NCI-H82 treated with DMSO at 0.1 percent for 48 hours (cell line): ENCODE data around the gene MAP7.
"Not testable (repeated sequence)": the region's sequence is repeated elsewhere in the genome, so short reads cannot be mapped to it uniquely, and the experiment has no call there.

Source experiments
- DNase-seq: peaks from one replicate; lab custom pipeline; 2025; ENCODE audit not compliant: unreplicated experiment; lab: John Stamatoyannopoulos, UW

The MAP7 gene

DNA sequence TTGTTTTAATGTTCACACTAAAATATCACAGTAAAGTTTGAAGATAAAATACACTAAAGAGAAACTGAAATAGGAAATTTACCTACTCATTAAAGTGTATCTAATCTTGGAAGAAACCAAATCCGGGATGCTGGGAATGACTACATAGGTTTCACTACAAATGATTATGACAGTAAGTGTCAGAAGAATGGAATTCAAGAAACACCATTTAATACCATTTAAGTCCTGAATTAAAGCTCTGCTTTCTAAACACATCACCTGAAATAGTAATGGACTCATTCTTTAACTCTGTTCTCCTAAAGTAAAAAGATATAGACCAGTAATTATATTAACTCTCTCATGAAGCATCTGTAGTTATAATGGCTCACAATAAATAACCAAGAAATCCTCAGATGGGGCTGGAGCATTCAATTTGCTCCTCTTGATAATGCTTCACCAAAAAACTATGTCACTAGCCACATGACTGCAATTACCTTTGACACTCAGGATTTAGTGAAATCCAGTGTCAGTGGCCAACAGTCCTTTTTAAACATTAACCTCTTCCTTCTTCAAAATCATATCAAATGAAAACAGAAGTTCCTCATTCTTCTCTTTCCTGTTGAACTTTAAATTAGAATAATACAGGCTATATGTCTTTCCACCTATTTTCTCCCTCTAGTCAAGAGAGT lies 41.4 kb downstream of the MAP7 start:
- DNase-seq = no peak

DNA sequence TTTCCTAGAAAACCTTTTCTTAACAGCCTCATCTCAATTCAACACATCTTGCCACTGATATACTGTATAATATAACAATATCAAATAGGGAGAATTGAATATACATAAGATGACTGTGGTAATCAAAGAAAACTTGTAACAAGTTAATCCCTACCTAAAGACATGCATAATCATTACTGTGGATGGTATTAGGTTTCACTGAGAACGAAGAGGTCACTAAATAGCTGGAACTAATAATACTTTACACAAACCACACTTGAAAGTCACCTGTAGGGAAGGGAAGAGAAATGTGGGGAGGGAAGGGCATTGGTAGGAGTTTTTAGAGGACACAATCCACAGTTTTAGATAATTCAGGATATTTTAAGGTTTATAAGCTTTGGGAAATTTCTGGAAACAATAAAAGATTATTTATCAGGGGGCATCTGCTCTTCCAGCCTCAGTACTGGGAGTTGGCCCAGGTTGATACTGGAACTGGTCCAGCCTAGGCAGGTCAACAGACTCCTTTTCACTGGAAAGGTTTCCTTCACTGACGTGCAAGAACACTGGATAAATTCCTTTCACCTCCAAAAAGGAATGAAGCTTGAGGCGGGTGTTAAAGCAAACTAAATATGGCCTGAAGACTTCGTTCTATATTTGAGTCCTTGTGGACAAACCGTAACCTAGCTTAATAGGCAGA lies 44.0 kb downstream of the MAP7 start:
- no peak for DNase-seq

DNA sequence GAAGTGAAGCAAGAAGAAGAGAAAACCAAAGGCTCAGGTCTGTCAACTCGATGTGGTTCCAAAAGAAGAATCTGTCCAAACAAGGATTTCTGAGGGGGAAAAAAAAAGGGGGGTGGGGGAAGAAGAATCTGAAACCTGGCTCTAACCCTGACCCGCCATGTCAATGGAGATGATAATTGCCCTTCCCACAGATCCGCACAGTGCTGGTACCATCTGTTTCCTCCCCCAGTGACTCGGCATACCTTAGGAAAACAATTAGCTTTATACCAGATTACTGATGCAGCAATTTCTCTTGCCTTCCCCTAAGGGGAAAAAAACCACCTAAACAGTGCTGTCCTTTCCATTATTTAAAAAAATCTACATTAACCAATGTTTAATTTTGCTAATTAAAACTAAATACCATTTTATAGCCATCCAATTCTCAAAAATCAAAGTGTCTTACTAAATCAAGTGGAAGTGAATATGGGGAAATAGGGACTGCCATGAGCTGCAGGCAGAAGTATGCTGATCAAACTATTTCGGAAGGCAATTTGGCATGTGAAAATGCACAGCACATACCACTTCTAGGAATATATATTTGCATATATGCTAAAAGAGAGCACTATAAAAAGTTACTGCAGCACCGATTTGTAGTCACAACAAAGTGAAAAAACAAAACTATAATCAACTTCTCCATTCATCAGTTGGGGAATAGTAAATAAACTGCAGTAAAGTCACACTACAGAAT lies 46.8 kb downstream of the MAP7 start:
- DNase-seq = peak; percentile 61

DNA sequence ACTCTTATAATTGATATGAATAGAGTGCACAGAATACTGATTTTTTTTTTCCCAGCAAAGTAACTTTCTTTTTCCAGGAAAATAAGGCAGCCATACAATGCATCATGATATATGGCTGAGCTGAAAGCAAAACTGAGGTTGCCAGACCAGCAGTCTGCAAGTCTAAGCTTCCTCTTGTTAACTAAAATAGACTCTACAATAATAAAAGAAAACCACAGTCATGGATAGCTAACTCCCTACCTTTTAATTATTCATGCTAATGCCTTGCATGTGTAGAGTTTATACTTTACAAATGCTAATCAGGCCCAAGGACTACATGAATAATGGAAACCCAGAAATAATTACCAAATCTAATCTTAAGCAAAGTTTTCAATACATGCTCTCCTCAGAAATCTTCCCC lies 47.4 kb downstream of the MAP7 start:
- no peak for DNase-seq

DNA sequence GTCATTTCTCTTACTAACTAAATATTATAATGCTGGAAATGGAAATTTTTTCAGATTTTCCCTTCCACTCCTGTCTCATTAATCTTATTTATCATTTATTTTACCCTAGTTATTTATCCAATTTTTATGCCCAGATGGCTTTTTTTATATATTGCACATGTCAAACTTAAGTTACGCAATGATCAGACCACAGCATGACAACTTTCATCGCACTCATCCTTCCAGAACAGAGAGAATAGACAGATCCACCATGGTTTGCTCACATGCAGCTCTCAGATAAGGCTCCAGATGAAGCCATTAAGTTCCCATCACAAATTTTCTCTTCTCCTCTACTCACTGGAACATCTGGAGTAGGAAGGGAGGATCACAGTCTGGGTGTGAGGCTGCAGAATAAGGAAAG lies 48.7 kb downstream of the MAP7 start:
- DNase-seq = no peak

DNA sequence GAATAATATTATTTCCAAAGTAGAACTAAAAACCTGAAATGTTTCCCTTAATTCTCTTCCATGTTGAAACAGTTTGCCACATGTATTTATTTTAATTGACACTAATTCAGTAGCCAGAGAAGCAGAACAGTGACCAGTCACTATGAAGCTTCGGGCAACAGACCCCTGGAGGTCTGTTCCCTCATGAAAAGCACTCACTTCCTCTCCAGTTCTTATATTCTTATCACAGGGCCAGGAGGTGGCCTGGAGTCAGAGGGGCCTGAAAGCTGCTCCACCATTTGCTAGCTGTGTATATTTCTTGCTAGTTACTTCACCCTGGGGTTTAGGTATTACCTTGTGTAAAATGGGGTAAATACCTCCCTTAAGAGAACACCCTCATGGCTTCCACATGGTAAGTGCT lies 49.1 kb downstream of the MAP7 start:
- no peak for DNase-seq

DNA sequence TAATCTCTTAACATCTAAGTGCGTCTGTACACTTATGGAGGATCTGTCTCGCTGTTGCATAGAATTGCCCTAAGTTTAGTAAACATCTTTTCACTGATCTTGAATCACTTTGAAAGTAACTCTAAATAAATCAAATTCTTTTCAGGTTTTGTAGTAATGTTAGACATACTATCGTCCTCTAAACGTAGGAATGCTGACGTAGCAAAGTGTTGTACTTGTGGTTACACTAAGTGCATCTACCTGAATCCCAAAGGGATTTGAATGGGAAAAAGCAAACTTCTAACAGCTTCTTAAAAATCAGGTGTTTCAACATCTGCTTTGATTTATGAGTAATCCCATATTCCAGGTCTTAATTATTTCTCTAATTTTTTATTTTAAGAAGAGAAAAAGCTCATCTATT lies 49.8 kb downstream of the MAP7 start:
- no peak for DNase-seq

DNA sequence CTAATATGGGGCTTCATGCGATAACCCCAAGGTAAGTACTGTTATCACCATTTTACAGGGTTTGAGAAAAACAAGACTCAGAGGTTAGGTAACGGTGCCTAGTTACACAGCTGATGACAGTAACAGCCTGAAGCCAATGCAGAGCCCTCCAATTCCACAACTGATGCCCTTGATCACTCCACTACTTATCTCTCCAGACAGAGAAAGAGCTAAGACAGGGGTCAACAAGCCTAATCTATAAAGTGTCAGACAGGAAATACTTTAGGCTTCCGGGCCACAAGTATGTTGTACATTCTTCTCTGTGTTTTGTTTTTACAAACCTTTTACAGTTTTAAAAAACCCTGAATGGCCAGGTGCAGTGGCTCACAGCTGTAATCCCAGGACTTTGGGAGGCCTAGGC lies 50.9 kb downstream of the MAP7 start:
- no peak for DNase-seq

DNA sequence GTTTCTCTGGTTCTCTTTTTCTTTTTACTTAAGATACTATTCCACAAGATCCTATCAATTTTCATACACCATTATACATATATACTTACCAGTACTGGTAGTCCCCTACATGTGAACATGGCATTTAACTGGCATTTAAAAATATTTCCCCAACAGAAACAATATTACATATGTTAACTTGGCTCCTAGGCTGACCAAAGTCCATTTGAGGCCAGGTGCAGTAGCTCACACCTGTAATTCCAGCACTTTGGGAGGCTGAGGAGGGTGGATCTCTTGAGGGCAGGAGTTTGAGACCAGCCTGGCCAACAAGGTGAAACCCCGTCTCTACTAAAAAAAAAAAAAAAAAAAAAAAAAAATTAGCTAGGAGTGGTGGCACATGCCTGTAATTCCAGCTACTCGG lies 53.8 kb downstream of the MAP7 start:
- DNase-seq = not testable (repeated sequence)

DNA sequence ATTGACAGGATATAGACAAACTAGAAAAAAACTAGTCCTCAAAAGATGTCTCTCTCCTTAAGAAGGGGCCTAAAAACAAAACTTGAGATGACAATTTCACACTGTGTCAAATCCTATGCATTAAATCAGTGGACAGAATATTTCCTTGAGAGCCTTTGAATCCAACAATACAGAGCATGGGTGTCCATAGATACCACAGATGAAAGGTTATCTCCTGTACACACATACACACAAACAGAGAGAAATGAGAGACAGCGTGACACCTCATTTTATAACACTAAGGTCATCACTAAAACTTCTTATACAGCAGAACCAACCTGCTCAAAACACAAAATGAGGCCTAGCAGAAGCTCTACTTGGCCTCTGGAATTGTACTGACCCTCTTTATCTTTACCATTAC lies 55.5 kb downstream of the MAP7 start:
- DNase-seq = no peak

DNA sequence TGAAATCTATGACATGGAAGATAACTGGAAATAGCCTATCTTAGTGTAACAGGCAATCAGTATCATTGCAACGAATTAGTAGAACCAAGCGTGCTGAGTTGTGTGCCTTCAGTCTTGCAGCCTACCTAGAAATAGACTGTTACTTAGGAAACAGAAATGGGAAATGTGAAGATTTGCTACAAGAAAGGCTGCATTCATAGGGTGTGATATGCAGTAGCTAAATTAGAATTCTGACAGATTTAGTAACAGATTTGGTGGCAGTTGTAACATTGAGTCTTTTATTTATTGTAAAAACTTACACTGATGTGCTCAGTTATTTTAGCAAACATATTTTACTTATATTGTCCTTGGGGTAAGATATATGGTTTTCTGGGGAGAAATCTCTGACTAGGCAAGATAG lies 56.2 kb downstream of the MAP7 start:
- DNase-seq = no peak

DNA sequence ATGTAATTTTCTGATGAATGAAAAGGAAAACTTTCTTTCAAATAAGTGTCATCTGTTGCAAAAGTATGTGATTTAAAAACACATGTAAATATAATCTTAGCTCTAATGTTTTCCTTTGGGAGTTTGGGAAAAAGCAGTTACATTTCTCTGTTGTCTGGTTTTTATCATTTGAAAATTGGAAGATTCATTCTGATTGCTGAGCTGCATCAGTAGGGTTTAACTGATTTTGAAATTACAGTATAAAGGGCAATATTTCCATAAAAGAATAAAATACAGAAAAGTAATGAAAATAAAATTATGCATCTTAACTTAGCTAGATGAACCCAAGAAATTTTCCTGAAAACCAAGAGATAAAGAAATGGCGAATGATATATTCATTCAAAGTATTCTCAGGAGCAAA lies 57.8 kb downstream of the MAP7 start:
- no peak for DNase-seq

DNA sequence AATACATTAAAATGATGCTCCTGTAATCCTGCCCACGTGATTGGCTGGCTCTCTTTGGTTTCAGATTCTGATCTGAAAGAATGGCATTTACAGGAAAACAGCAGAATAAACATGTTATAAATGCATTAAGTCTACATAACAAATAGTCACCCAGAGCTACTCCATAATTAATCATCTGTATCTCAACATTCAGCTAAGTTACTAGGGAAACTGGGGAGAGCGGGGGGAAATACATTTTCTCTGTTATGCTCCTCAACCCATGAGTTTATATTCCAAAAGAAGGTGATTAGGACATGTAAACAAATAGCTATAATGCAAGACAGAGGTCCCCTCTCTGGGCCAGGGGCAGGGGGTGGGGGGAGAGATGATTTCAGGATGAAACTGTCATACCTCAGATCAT lies 58.5 kb downstream of the MAP7 start:
- DNase-seq = no peak

DNA sequence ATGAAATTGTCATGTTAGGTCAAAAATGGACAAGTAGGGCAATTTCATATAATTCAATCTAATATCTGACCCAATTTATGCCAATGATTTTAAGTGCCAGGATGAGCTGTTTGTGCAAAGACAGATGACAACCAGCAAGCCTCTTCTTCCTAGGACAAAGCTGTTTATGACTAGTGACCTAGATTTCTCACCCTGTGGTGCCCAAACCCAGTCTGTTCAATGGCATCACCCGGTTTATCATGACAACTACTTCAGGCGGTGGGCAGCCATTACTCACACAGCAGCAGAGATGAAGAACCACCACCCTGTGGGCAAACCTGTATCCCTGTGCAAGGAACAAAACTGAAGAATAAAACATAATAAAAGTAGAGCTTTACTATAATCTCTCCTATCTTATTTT lies 59.0 kb downstream of the MAP7 start:
- no peak for DNase-seq

DNA sequence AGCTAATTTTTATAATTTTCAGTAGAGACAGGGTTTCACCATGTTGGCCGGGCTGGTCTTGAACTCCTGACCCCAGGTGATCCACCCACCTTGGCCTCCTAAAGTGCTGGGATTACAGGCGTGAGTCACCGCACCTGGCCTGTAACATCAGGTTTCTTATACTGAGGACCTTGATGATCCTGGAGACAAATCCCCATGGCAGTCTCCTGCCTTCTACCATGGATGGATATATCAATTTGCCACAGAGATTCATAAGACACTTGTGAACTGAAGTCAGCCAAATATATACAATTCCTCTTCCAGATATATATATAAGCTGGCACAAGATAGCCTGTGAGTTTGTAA lies 60.6 kb downstream of the MAP7 start:
- DNase-seq = not testable (repeated sequence)

DNA sequence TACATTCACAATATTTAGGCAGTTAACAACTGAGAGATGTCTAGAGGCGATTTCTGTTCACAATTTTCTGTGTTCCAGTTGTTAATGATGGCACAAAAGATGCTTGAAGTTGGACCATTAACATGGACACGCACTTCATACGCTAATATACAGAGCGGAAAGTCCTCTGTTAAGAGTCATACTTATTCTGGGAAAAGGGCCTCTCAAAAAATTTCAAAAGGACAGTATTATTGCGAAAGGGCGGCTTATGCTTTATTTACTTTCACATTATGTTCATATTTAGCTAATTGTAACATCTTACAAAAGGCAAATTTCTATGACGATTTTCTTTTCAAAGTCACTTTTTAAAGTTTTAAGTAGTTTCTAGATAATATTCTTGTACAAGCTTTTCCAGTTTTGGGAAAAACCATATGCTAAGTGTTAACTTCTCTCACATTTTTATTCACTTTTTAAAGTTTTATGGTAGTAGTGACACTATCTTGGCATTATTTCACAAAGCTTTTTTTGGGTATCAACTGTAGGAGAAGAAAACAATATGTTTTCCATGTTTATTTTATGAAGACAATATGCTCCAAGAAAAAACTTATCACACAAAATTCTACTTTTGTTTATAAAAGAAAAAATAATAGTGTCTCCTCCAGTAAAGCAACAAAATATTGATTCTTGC lies 62.3 kb downstream of the MAP7 start:
- no peak for DNase-seq

DNA sequence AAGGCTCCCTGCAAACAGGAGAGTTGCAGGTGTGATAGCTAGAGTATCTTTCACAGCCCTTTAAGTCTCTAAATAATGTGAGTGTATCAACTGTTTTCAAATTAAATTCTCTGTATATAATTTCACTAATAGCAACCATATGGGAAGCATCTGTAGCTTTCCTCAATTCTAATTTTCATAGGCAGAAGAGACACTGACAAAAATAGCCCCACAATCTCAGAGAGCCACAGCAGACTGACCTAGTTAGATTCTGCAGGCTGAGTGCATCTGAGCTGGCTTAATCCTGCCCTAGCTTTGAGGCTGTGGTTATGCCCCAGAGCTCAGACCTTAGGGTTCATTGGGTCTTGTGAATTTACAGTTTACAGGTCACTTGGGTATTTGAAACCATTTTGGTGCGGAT lies 63.9 kb downstream of the MAP7 start:
- DNase-seq = no peak

DNA sequence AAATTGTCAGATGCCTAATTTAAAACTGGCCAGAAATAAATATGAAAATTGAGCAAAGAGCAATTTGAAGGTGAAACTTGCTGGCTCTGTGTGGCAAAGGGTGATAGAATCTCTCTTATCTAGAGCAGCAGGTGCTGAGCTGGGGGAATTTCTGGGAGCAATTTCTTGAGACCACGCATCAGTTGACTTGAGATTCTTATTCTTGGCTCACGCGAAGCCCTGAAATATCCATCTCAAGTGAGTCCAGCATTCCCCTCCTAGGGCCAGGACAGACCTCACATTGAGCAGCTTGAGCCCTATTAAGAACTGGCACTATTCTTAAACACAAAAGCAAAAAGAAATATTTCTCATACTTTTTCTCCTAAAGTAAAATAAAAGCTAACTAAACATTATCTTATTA lies 66.3 kb downstream of the MAP7 start:
- DNase-seq = no peak

DNA sequence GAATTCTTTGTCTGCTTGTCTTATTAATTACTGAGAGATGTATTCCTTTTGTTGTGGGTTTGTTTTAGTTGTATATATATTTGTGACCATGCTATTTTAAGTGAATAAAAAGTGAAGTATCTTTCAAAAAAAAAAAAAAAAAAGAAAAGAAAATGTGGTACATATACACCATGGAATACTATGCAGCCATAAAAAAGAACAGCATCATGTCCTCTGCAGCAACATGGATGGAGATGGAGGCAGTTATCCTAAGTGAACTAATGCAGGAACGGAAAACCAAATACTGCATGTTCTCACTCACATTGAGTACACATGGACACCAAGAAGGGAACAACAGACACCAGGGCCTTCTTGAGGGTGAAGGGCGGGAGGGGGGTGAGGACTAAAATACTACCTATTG lies 67.2 kb downstream of the MAP7 start:
- not testable (repeated sequence) for DNase-seq

DNA sequence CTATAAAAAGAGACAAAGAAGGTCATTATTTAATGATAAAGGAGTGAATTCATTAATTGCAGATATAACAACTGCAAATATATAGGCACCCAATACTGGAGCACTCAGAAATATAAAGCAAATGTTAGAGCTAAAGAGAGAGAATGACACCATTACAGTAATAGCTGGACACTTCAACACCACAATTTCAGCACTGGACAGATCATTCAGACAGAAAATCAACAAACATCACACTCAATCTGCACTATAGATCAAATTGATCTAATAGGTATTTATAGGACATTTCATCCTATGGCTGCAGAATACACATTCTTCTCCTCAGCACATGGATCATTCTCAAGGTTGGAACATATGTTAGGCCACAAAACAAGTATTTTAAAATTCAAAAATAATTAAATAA lies 72.7 kb downstream of the MAP7 start:
- DNase-seq = no peak

DNA sequence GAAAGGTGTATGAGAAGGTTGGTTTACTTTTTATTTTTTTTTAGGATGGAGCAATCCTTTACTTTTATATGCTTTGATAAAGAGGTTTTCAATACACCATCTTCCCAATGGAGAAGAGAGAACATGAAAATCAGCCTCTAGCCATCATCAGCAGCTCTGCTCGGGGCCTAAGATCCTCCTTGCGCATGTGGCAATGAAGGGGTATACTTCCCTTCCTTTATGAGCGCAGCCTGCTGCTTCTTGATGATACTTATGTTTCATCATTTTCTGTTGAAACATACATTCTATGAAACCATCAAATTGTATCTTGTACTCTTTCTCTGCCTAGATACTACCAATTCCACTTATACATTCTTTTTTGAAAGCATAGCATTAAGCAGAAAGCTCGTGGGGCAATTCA lies 74.5 kb downstream of the MAP7 start:
- DNase-seq = no peak

DNA sequence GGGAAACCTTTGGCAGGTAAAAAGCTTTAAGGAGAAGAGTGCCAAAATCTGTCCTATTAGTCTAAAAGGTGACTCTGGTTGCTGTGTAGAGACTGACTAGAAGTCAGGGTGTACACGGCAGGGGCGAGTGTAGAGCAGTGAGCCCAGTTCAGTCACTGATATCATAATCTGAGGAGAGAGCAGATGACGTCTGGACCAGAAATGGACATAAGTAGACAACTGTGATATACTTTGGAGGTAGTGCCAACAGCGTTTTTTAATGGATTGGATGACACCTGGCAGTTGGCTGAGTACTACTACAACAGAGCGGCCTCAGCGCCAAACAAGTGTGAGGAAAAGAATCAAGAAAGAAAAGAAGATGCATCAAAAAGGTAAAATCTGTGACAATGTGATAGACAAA lies 76.0 kb downstream of the MAP7 start:
- DNase-seq = no peak
